SK-N-SH (cell line): ENCODE data around the gene LTV1. TPM values are rescaled to one million over a fixed set of nuclear protein-coding genes. Genes with fewer than 3 reads are reported as not detected.

Experiments used
- CTCF ChIA-PET: fragments of 300-600, 350-600 bp; formaldehyde crosslinking; extraction: SDS; loops from one replicate; lab custom pipeline; 2021; lab: Yijun Ruan, JAX
- POLR2A ChIA-PET: fragments of 350-600 bp; sonication (Branson Sonifier 250); formaldehyde crosslinking; extraction: SDS; loops from one replicate; lab custom pipeline; 2020; ENCODE audit warnings: antibody characterized with exemption, inconsistent platforms; lab: Yijun Ruan, JAX
- DNase-seq: peaks from one replicate; pipeline ENCODE4 v3.0.0; 2012
- H2AFZ ChIP-seq: fragments of 200-600 bp; sonication (generic); 2 replicates; pipeline ENCODE4 v1.8.1; 2016; ENCODE audit warnings: antibody characterized with exemption, mild to moderate bottlenecking, low read depth
- H3F3A ChIP-seq: fragments of 200-600 bp; sonication (generic); replicated peaks from 2 replicates; pipeline ENCODE3; 2016; ENCODE audit warnings: antibody characterized with exemption, mild to moderate bottlenecking; ENCODE audit not compliant: insufficient read depth
- H3K27ac ChIP-seq, 2 experiments: fragments of 200-500 bp in 1 of 2; fragments of 200-600 bp in 1 of 2; sonication (Bioruptor generic) in 1 of 2; sonication (generic), shearing (Covaris generic) in 1 of 2; 2 replicates each; pipeline versions ENCODE4 v1.5.1 to v1.6.1; 2014 to 2016; ENCODE audit warnings: low read depth in 2 of 2, inconsistent platforms in 1 of 2, low read length in 1 of 2, mild to moderate bottlenecking in 1 of 2, mixed read lengths in 1 of 2
- H3K27me3 ChIP-seq: fragments of 200-600 bp; sonication (generic), shearing (Covaris generic); 2 replicates; pipeline ENCODE4 v1.6.1; 2016; ENCODE audit warnings: mixed run types; ENCODE audit not compliant: insufficient read depth
- H3K36me3 ChIP-seq, 2 experiments: fragments of 200-500 bp in 1 of 2; fragments of 200-600 bp in 1 of 2; sonication (Bioruptor generic) in 1 of 2; sonication (generic) in 1 of 2; replicated peaks in 1 of 2; 2 replicates each; pipeline versions ENCODE3 to v1.5.1; 2014 to 2016; ENCODE audit warnings: low read length in 1 of 2, mild to moderate bottlenecking in 1 of 2; ENCODE audit not compliant: insufficient read depth in 2 of 2, control insufficient read depth in 1 of 2
- H3K4me1 ChIP-seq, 2 experiments: fragments of 200-500 bp in 1 of 2; fragments of 200-600 bp in 1 of 2; sonication (Bioruptor generic) in 1 of 2; sonication (generic), shearing (Covaris generic) in 1 of 2; 2 replicates each; pipeline versions ENCODE4 v1.5.1 to v1.6.1; 2014 to 2016; ENCODE audit warnings: low read depth in 1 of 2, low read length in 1 of 2, mixed run types in 1 of 2; ENCODE audit not compliant: insufficient read depth in 2 of 2, control insufficient read depth in 1 of 2
- H3K4me2 ChIP-seq: fragments of 200-600 bp; sonication (generic), shearing (Covaris generic); 2 replicates; pipeline ENCODE4 v1.6.1; 2017; ENCODE audit warnings: mixed run types
- H3K4me3 ChIP-seq, 2 experiments: fragments of 200-500 bp in 1 of 2; fragments of 200-600 bp in 1 of 2; sonication (Bioruptor generic) in 1 of 2; sonication (generic), shearing (Covaris generic) in 1 of 2; 2 replicates each; pipeline versions ENCODE4 v1.5.1 to v1.8.1; 2014 to 2016; ENCODE audit warnings: low read depth in 2 of 2, inconsistent platforms in 1 of 2, low read length in 1 of 2, mild to moderate bottlenecking in 1 of 2, mixed read lengths in 1 of 2, moderate library complexity in 1 of 2
- H3K79me2 ChIP-seq: fragments of 200-600 bp; sonication (generic); 2 replicates; pipeline ENCODE4 v1.8.1; 2017; ENCODE audit warnings: mild to moderate bottlenecking; ENCODE audit not compliant: insufficient read depth
- H3K9ac ChIP-seq: fragments of 200-600 bp; sonication (generic); 2 replicates; pipeline ENCODE4 v1.6.1; 2017; ENCODE audit warnings: mixed run types
- H3K9me2 ChIP-seq: fragments of 200-600 bp; sonication (generic); 2 replicates; pipeline ENCODE4 v1.6.1; 2017; ENCODE audit warnings: mixed run types
- H3K9me3 ChIP-seq: fragments of 200-600 bp; sonication (generic); 2 replicates; pipeline ENCODE4 v1.6.1; 2017; ENCODE audit warnings: mixed run types, mild to moderate bottlenecking, moderate library complexity
- H4K20me1 ChIP-seq: fragments of 200-600 bp; sonication (generic); 2 replicates; pipeline ENCODE4 v1.6.1; 2017; ENCODE audit warnings: mild to moderate bottlenecking, mixed run types; ENCODE audit not compliant: insufficient read depth
- CHD2 ChIP-seq: fragments of 150-350 bp; IDR thresholded peaks from 2 replicates; pipeline ENCODE4 v1.6.1; 2018; ENCODE audit warnings: low read length; ENCODE audit not compliant: partially characterized antibody
- ELF1 ChIP-seq: IDR thresholded peaks from 2 replicates; pipeline ENCODE4 v1.4.0; 2012
- EP300 ChIP-seq, 2 experiments: IDR thresholded peaks; 2 replicates each; pipeline versions ENCODE4 v1.4.0 to v1.6.1; 2012; ENCODE audit warnings: borderline replicate concordance in 1 of 2, low read depth in 1 of 2, low read length in 1 of 2
- EZH2phosphoT487 ChIP-seq: fragments of 200-600 bp; sonication (generic); IDR thresholded peaks from 2 replicates; pipeline ENCODE4 v1.6.1; 2017; ENCODE audit warnings: low read depth, mixed run types, mild to moderate bottlenecking, antibody characterized with exemption, moderate library complexity, borderline replicate concordance
- FOSL2 ChIP-seq: IDR thresholded peaks from 2 replicates; pipeline ENCODE4 v1.4.0; 2012; ENCODE audit warnings: low read depth, mild to moderate bottlenecking, moderate library complexity, borderline replicate concordance
- FOXM1 ChIP-seq: IDR thresholded peaks from 2 replicates; pipeline ENCODE4 v1.4.0; 2012; ENCODE audit warnings: low read depth, mild to moderate bottlenecking
- GABPA ChIP-seq: IDR thresholded peaks from 2 replicates; pipeline ENCODE4 v1.4.0; 2012; ENCODE audit warnings: low read depth, mild to moderate bottlenecking
- GATA2 ChIP-seq: sonication (generic); formaldehyde crosslinking; IDR thresholded peaks from 2 replicates; pipeline ENCODE4 v1.5.0; 2020; ENCODE audit warnings: mild to moderate bottlenecking, missing genetic modification reagents
- NFIC ChIP-seq: IDR thresholded peaks from 2 replicates; pipeline ENCODE4 v1.4.0; 2012; ENCODE audit warnings: borderline replicate concordance
- RAD21 ChIP-seq: IDR thresholded peaks from 2 replicates; pipeline ENCODE4 v1.6.1; 2012; ENCODE audit warnings: mild to moderate bottlenecking, low read length
- RXRA ChIP-seq: IDR thresholded peaks from 2 replicates; pipeline ENCODE4 v1.4.0; 2012; ENCODE audit warnings: low read depth, mild to moderate bottlenecking, borderline replicate concordance
- TAF1 ChIP-seq: IDR thresholded peaks from 2 replicates; pipeline ENCODE4 v1.6.1; 2012; ENCODE audit warnings: low read depth, mild to moderate bottlenecking, low read length, moderate library complexity, borderline replicate concordance
- YY1 ChIP-seq: IDR thresholded peaks from 2 replicates; pipeline ENCODE4 v1.4.0; 2012; ENCODE audit warnings: low read depth, mild to moderate bottlenecking
- WGBS: methylation state at CpG from one replicate; pipeline ENCODE4 v1.1.6; 2017; ENCODE audit warnings: low lambda C conversion rate; 5-methylcytosine and 5-hydroxymethylcytosine counted together
- polyA plus RNA-seq, 3 experiments: library from polyadenylated mRNA; depleted of rRNA; stranded (reverse); fragments of >200 nt; gene quantifications; 2 replicates each; pipeline ENCODE4 v1.2.3, GENCODE V29; 2012
- TF ChIP-seq, protein P1 (sequence below): IDR thresholded peaks from 2 replicates; pipeline ENCODE4; 2012

Gene LTV1
- polyA plus RNA-seq, 1 of the 3 experiments (the other 2 are of a cell fraction), result 19.4 TPM

- TF ChIP-seq, protein P1, sequence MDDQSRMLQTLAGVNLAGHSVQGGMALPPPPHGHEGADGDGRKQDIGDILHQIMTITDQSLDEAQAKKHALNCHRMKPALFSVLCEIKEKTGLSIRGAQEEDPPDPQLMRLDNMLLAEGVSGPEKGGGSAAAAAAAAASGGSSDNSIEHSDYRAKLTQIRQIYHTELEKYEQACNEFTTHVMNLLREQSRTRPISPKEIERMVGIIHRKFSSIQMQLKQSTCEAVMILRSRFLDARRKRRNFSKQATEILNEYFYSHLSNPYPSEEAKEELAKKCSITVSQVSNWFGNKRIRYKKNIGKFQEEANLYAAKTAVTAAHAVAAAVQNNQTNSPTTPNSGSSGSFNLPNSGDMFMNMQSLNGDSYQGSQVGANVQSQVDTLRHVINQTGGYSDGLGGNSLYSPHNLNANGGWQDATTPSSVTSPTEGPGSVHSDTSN, result no peak
These were observed 3.9 kb upstream of the LTV1 start (continued) for GRCh38 chr6:143839196-143839595.

GRCh38 chr6:143840595-143841265 lies 2.4 kb upstream of the LTV1 start:
- Histone ChIP-seq H3K9ac (no peak overlapping the region), H3K4me3 (no peak overlapping the region), H3K9me3 (no peaks in the 10 kb centered on the region), H3K36me3 (peaks cover 12% of the 10 kb centered on the region in 2 experiments), H3K9me2 (no peaks in the 10 kb centered on the region), H3F3A (no peaks in the 10 kb centered on the region), H3K27ac (no peak overlapping the region), H4K20me1 (no peaks in the 10 kb centered on the region), H3K4me2 (no peak overlapping the region), H3K27me3 (no peaks in the 10 kb centered on the region), H3K4me1 (peaks cover 0 to 3% of the 10 kb centered on the region in 2 experiments; a peak in 2 of 4 replicates), H3K79me2 (peaks cover 27% of the 10 kb centered on the region), H2AFZ (no peak overlapping the region)
- CTCF ChIA-PET, result no interaction called here
- 88% methylated on average over 6 of the region's 6 CpGs for WGBS
- POLR2A ChIA-PET, result no interaction called here
- no peak for DNase-seq
- no peak for TF ChIP-seq EP300 (IDR thresholded peaks at IDR 0.05; ENCODE audit: borderline replicate concordance in 1 of 2, low read depth in 1 of 2, low read length in 1 of 2)
- TF ChIP-seq GABPA, result no peak
- no peak for TF ChIP-seq CHD2
- TF ChIP-seq ELF1, result no peak
- no peak for TF ChIP-seq TAF1
- TF ChIP-seq EZH2phosphoT487, result no peak
- no peak for TF ChIP-seq RXRA
- no peak for TF ChIP-seq FOXM1

DNA sequence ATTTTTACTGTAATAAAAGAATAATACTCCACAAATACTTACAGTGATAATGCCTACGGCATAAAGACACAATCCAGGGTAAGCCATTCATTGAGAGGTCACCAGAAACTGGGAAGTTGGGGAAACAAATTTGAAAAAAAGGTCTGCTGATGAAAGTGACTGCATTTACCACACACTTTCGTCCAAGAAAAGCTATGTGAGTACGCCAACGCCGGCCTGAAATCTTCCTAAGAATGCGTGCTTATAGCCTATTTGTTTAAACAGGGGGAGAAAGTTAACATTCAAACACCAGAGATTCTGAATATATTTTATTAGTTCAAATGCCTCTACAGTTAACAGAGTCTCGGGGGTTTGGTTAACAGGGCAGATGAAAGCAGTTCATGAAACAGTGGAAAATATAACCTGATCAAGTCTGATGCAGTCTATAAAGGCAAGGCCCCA lies 657 bp upstream of the LTV1 start:
- peaks cover 0 to 3% of the 10 kb centered on the region in 2 experiments; a peak in 2 of 4 replicates for H3K4me1 ChIP-seq
- no peaks in the 10 kb centered on the region for H3F3A ChIP-seq
- peak overlapping the region; percentile 80 to 86 for H3K27ac ChIP-seq
- peak overlapping the region; percentile 80 for H3K4me2 ChIP-seq
- H3K79me2 ChIP-seq, result peaks cover 43% of the 10 kb centered on the region
- peak overlapping the region; percentile 97 for H3K9ac ChIP-seq
- peak overlapping the region; percentile 83 to 97 for H3K4me3 ChIP-seq
- no peak for TF ChIP-seq GATA2 (CRISPR knock-in tag)
- TF ChIP-seq NFIC, result no peak
- TF ChIP-seq RAD21, result 0 out of 2 replicates have a peak, but pooled peaks have one; percentile 1
- TF ChIP-seq YY1, result no peak
- TF ChIP-seq FOSL2, result no peak
- H3K27me3 ChIP-seq, result no peaks in the 10 kb centered on the region
- no peaks in the 10 kb centered on the region for H4K20me1 ChIP-seq
- no peaks in the 10 kb centered on the region for H3K9me3 ChIP-seq
- H3K36me3 ChIP-seq, result peaks cover 29 to 30% of the 10 kb centered on the region in 2 experiments
- peak overlapping the region; percentile 85; the same call in 1 of the 2 replicates for H2AFZ ChIP-seq
- DNase-seq, result no peak
- ChIA-PET CTCF (interaction anchor here (0.8 to 2.3 kb wide), 3 partner anchors 141 to 267 kb away, joined by 3 to 15 read pairs (median 4); no protein-coding TSS in a partner anchor), POLR2A (interaction anchor here (0.8 to 1.6 kb wide), 5 partner anchors 18 to 267 kb away, joined by 3 to 5 read pairs (median 3); partner anchors contain the start of gene PLAGL1)
- WGBS, result 48% methylated on average over 7 of the region's 7 CpGs
- H3K9me2 ChIP-seq, result no peaks in the 10 kb centered on the region
